GM19397 (cell line): ENCODE data around the gene ZNF445.
"Not testable (repeated sequence)": the region's sequence is repeated elsewhere in the genome, so short reads cannot be mapped to it uniquely, and the experiment has no call there.

Experiments used
- ATAC-seq: cut with Tn5 transposase; IDR thresholded peaks from one replicate; pipeline ENCODE4 v1.9.1; 2021; ENCODE audit warnings: mild to moderate bottlenecking, moderate library complexity; ENCODE audit not compliant: unreplicated experiment

The ZNF445 gene

DNA sequence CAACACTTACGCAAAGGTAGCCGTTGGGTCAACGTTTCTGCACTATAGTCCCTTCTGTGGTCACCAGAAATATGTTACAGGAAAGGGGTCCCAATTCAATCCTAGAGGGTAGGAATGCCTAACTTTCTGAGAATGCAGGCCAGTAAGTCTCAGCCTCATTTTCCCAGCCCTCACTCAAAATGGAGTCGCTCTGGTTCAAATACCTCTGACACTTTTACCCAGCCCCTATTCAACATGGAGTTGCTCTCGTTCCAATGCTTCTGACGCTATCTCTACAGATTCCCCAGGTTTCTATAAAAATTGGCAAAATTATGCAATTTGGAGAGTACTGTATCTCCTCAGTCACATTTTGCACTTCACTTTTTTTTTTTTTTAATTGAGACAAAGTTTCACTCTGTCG lies 39.7 kb downstream of the ZNF445 start:
- ATAC-seq, result no peak

DNA sequence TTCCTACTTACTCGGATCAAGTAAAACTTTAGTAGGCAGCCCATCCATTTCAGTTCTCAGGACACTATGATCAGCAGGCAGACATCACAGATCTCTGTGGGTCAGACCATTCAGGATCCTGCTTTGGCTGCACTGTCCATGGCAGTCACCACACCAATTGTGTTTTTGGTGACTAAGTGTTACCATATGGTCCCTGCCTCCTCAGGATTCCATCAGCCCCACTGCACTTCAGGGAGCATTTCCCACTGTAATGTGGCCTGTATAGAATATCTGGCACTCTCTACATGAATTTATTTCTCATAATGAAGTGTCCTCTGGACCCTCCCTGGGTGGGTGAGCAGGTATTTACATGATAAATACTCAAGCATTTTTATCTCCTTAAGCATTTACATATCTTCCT lies 41.3 kb downstream of the ZNF445 start:
- no peak for ATAC-seq

DNA sequence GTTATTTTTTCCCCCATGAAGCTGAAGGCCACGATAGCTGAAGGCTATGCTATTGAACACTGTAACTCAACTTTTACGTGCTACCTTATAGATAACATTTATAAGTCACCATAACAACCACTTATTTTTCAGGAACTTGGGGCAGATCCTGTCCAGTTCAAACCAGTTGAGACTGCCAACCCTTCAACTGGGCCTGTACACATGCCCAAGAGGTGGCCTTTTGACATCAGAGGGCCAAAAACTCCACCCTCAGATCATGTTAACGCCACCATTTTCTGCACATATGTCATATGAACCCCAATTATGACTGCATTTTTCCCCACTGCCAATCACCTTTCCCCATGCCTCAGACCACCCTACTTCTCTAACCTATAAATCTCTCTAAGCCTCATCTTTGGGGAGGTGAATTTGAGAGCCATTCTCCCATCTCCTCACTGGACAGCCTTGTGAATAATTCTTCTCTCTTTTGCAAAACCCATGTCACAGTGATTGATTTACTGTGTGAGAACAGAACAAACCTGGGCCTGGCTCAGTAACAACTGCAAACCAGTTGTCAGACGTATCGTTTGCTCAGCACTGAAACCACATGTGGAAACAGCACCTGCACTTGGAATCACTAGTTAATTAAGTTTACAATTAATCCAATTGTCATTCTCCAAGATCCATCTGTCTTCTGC lies 42.5 kb downstream of the ZNF445 start:
- no peak for ATAC-seq

DNA sequence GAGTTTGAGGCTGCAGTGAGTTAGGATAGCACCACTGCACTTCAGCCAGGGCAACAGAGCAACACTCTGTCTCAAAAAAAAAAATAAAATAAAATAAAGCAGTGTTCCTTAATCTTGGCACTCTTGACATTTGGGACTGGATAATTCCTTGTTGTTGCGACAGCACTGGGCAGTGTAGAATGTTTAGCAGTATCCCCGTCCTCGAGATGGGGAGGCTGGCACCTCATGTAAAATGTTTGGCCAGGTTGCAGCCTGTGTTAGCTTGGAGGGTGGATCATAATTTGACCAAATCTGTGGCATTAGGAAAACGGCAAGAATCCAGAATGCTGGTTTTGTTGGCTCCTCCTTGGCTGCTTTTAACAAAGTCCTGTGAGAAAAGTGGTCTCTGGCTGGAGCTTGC lies 47.0 kb downstream of the ZNF445 start:
- ATAC-seq, result no peak

DNA sequence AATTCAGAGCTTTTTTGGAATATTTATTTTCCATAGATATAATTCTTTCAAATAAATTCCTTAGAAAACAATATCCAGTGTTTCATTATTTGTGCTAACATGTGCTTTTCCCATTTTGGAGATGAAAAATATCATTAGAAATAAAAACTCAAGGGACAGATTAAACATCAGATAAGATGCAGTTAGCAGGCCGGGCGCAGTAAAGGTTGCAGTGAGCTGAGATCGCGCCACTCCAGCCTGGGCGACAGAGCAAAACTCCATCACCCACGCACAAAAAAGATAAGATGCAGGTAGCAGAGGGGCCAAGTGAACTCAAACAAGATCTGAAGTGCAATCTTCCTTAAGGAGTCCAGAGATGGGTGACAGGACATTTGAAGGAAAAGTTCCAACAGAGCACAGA lies 48.0 kb downstream of the ZNF445 start:
- no peak for ATAC-seq

DNA sequence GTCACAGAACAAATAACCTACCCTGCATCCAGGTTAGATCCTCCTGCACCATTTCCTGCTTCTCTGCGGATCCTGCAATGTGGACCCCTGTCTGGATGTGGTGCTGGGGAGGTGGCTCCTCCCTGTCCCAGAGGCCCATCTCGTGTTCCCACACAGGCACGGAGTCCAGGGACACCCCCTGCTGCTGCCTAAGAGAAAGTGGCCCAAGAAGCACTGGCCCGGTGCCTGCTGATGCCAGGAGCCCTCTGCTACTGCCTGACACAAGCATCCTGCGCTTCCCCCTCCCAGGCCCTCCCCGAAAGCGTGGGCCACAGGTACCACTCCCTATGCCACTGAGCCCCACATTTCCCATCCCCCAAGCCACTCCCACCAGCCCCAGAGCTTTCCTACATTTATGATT lies 48.6 kb downstream of the ZNF445 start:
- ATAC-seq, result no peak

DNA sequence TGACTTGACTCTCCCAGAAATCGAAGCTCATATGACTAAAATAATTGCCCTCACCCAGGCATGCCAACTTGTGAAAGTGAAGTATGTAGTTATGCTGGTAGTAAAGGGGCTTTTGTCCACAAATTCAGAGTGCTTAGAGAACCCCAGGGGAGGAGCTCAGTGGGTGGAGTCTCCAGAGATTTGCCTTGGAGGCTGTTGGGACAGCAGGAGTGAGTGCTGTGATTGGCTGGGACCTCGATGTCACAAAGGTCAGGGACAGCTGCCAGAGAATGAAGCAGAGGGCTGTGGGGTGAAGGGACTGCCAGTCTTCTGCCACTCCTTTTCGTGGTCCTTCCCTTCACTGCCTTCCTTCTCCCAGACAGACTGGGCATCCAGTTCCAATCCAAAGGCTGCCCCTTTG lies 49.8 kb downstream of the ZNF445 start:
- ATAC-seq, result no peak

DNA sequence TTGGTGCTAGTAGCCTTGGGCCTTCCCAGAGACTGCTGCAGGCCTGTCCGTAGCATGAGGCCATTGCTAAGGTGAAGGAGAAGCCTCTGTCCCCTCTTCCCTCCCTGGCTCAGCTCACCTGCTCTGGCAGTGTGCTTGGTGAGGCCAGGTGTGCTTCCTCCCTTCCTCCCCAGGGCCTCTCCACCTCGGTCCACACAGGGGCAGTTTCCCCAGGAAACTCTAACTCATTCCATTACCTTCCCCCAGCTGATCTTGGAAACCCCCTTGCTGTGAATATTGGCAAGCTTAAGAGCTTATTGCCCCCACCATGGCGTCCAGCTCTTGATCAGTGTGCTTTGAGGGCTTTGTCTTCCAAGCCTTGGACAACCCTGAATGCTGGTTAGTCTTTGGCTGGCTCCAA lies 52.7 kb downstream of the ZNF445 start:
- no peak for ATAC-seq

DNA sequence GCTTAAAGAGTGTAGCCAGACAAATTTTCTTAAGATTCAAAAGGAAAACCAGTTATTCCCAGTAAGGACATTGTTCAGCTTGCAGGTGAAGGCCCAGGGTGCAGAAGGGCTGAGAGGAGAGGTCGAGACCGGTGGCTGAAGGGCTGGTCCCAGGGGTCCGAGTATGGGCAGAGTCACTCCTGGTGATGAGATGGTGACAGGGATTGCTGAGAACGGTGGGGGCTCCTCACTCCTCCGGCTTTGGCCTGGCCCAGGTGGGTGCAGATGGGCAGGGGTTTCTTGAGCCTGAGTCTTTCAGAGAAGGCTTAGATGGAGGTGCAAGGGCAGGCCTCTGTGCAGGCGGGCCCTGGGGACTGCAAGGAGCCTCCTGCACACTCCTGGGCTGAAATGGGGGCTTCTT lies 56.2 kb downstream of the ZNF445 start:
- no peak for ATAC-seq

DNA sequence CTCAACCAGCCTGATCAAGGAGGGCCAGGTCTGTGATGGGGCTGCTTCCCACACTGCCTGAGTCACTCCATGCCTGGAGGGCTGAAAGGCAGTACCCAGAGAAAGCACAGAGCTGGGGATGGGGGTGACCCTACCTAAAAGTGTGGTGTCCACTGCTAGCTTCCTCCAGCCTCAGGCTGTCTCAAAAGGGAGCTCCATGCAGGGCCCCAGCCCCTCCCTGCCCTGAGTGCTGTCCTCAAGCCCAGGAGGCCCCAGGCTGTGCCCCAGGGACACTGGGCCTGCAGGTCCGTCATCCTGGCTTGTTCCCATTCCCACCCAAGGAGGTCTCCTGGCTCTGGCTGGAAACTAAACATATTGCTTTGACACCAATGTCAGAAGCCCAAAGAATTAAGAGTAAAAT lies 56.8 kb downstream of the ZNF445 start:
- no peak for ATAC-seq

DNA sequence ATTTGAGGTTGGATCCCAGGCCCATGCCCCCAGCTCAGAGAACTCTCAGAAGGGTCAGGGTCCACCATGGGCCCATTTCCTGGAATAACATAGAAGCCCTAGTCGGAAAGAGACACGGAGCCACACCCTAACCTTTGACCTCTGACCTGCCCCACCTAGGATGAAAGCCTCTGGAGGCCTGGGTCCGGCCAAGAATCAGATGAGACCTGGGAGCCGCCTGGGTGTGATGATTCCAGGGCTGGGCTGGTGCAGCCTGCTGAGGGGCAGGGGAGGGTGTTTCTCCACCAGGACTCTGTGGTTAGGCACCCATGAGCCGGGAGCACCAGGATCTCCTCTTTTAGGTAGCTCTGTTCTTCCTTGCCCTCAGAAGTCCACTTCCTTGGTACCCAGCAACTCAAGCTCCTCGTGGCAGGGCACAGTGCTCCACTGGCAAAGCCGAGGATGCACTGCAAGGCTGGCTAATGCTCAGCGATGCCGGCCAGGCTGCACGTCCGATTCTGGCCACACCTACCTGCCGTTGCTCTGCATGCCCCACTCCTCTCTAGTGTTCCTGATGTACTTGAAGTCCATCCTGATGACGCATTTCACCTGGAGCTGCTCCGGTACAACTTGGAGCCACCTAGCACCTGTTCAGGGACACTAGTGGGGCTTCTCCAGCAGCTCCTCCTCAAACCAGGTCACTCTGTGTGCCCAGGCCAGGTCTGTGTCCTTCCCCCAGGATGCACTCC lies 57.4 kb downstream of the ZNF445 start:
- ATAC-seq, result no peak

DNA sequence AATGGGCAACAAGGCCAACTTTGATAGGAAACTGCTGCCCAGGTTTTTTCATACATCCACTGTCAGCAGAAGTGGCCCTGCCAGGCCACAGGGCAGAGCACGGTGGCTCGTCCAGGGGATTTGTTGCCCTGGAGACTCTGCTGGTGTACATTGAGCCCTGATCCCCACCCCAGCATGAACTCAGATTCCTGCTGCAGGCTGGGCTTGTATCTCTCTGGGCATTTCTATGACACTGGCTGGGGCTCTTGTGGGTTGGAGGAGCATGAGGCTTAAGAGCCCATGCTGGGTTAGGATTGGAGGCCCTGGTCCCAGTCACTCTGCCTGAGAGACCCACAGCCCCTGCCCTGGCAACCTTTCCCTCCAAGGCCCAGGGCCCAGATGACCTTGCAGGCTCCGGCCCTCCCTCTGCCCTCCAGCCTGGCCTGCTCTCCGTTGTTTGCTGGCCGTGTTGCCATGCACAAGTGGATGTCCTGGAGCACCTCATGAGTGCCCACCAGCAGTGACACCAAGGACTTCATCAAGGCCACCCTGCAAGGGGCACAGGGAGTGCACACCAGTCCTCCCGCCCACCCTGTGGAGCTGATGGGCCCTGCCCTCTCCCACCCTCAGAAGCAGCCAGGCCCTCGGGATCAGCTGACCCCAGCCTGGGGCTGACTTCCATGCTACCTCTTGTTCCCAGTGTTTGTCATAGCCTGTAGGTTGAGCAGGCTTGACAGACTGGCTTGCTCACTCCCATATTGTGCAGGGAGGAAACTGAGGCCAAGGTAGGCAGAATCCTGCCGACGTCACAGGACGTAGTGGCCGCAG lies 58.2 kb downstream of the ZNF445 start:
- no peak for ATAC-seq

DNA sequence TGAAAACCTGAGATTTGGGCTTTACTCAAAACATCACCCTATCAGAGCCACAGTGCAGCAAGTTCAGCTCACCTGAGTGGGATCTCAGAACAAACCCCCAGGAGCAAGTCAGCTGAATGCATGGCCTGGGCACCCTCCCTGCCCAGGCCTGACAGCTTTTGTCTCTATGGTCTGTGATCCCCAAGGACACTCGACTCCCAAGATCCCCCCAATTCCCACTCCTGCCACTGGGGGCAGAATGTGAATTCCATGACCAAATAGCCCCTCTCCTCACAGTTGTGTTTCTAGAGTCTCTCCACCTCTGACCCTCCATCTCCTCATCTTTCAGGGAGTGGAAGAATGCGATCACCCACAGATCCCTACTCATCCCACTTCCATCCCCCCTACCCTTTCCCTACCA lies 58.9 kb downstream of the ZNF445 start:
- no peak for ATAC-seq

DNA sequence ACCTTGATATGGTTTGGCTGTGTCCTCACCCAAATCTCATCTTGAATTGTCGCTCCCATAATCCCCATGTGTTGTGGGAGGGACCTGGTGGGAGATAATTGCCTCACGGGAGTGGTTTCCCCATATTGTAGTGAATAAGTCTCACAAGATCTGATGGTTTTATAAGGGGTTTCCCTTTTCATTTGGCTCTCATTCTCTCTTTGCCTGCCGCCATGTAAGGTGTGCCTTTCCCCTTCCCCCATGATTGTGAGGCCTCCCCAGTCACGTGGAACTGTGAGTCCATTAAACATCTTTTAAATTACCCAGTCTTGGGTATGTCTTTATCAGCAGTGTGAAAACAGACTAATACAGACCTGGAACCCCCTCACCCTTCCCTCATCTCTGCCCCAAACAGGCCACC lies 59.4 kb downstream of the ZNF445 start:
- not testable (repeated sequence) for ATAC-seq

DNA sequence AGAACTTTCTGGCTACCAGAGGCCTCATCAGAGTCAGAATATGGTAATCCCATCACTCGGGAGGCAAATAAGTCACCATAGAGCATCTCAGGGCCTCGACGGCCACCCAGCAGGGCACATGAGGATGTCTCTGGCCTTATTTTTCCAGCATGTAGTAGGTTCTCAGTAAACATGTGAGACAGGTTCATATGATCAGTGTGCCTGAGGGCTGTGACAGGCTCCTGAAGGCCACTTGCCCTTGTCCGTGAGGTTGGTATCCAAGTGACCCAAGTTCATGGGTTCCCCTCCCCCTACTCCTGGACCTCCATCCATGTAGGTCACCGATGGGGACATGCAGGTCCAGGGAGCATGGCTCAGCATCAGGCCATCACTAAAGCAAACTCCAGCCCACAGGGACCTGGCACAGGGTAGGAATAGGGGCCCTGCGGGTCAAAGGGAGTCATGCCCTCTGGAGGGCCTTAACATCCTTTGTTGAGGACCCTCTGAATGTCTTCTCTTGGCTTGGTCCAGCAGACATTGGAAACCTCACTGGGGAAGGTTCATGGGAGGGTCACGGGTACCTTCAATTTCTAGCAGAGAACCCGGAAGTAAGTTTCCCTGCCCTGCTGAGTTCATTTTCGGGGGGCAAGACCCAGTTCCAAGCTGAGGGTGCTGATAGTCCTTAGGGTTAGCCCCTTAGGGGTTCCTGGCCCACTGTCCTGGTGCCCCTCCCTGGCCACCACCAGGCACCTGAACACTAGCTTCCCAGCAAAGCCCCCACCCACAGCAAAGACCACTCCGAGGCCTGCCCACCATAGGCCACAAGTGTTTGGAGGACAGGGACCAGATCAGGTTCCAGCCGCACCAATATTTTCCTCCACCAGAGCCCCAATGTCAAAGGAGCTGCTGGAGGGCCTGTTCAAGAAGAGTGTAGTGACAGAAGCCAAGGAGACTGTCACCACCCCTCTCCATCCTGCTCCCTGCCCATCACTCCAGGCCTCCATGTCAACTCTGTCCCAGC lies 61.1 kb downstream of the ZNF445 start:
- no peak for ATAC-seq

DNA sequence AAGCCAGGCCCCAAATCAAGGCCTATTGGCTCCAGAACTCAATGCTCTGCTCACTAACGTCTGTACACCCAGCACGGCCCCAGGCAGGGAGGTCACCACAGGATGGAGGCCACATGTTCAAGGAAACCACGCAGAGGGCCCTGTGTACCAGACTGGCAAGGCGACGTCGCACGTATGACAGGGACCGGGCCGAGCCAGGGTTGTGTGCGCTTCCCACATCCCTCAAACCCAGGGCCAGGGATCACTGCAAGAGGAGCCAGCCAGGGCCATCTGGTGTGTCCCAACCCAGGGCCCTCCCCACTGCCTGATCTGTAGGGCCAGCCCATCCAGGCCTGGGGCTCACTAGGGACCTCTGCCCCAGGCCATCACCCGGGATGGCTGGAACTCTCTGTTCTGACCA lies 62.0 kb downstream of the ZNF445 start:
- ATAC-seq, result no peak

DNA sequence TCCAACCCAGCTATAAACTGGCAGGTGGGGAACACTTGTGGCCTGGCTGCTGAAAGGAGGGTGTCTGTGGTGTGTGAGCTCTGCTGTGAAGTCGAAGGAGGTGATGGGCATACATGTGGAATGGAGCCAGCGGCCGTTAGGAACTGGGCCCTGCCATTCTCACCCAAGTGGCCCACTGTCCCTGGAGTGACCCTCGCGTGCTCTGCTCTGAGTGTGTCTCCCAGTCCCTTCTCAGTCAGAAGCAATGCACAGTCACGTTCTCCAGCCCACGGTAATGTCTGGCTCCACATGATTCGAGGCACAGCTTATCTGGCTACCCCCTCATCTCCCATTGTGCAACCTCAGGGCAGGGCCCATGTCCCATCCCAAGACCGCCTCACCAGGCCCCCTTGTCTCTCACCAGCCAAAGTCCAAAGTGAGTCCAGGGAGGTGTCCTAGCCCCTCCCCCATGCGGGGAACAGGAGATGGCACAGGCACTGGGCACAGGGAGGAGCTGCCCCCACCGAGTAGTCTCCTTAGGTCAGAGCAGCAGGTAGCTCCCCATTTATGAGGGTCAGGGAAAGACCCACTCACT lies 62.9 kb downstream of the ZNF445 start:
- no peak for ATAC-seq

DNA sequence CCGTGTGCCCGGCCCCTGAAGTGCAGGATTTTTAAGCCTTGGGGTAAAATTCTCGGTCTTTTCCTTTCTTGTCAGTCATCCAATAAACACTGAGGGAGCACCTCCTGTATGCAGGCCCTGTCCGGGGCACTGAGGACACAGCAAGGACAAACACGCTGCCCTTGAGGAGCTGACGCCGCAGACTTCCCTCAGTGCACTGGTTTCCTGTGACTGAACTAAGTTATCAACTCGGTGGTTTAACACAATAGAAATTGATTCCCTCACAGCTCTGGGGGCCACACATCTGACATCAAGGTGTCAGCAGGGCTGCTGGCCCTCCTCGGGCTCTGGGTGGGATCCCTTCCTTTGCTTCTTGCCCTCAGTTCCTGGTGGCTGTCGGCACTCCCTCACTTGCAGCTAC lies 65.1 kb downstream of the ZNF445 start:
- no peak for ATAC-seq

DNA sequence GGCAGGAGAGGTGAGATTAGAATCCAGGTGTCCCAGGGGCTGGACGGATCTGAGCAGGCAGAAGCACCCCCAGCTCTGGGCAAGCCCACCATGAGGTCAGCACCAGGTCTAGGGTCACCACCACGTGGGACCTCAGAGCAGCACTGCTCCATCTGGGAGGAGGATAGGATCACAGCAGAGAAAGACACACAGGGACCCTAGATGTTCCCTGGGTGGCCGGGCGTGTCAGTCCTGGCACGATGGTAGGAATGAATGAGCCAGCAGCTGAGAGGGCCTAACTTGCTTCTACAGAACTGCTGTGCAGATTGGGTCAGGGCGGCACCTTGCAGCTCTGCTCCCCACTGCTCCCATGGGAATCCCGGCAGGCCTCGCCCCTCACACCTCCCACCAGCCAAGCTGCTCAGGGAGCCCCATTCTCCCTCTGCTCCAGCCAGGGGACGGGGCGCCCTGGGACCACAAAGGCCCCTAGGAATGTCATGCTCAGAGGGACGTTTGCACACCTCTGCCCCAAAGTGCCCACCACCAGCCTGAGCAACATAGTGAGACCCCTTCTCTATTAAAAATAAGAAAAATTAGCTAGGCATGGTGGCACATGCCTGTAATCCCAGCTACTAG lies 66.3 kb downstream of the ZNF445 start:
- ATAC-seq, result no peak
